Measurements from ENCODE around the gene PLEKHB2.
"Not testable (repeated sequence)": the region's sequence is repeated elsewhere in the genome, so short reads cannot be mapped to it uniquely, and the experiment has no call there.

PLEKHB2 gene

GRCh38 chr2:131105156-131105949 lies at the start of gene PLEKHB2:
PLEKHB2 (plus strand) TSS chr2:131105336; CDS start chr2:131120942, 15,606 bp downstream.
- DNase-seq = peak; percentile 86 to 87

- no peak for DNase-seq
Observed at GRCh38 chr2:131056204-131056931, 48.8 kb upstream of the PLEKHB2 start.

- no peak for DNase-seq
Observed at GRCh38 chr2:131056932-131057287, 48.2 kb upstream of the PLEKHB2 start.

- no peak for DNase-seq
Observed at GRCh38 chr2:131058214-131058843, 46.8 kb upstream of the PLEKHB2 start.

- DNase-seq = no peak
Observed at GRCh38 chr2:131058920-131059319, 46.2 kb upstream of the PLEKHB2 start.

GRCh38 chr2:131063501-131064283 lies 41.4 kb upstream of the PLEKHB2 start:
- DNase-seq = no peak

GRCh38 chr2:131064589-131065512 lies 40.3 kb upstream of the PLEKHB2 start:
- DNase-seq = no peak

GRCh38 chr2:131067465-131068125 lies 37.5 kb upstream of the PLEKHB2 start:
- no peak for DNase-seq

- DNase-seq = not testable (repeated sequence)
Observed at GRCh38 chr2:131068172-131068571, 37.0 kb upstream of the PLEKHB2 start.

GRCh38 chr2:131075578-131075977 lies 29.6 kb upstream of the PLEKHB2 start:
- not testable (repeated sequence) for DNase-seq

GRCh38 chr2:131076707-131077106 lies 28.4 kb upstream of the PLEKHB2 start:
- DNase-seq = no peak

- DNase-seq = no peak
Observed at GRCh38 chr2:131077182-131077846, 27.8 kb upstream of the PLEKHB2 start.

- no peak for DNase-seq
Observed at GRCh38 chr2:131077966-131078365, 27.2 kb upstream of the PLEKHB2 start.

GRCh38 chr2:131079931-131080330 lies 25.2 kb upstream of the PLEKHB2 start:
- not testable (repeated sequence) for DNase-seq

- no peak for DNase-seq
Observed at GRCh38 chr2:131081190-131081589, 23.9 kb upstream of the PLEKHB2 start.

GRCh38 chr2:131085646-131086045 lies 19.5 kb upstream of the PLEKHB2 start:
- no peak for DNase-seq

- peak; percentile 7 for DNase-seq
Observed at GRCh38 chr2:131092458-131093005, 12.6 kb upstream of the PLEKHB2 start.

GRCh38 chr2:131093006-131093695 lies 12.0 kb upstream of the PLEKHB2 start, which contains the start of gene FAM168B:
FAM168B (minus strand) TSS chr2:131093460; CDS start chr2:131082646, 10,814 bp downstream.
- peak; percentile 80 to 81 for DNase-seq

- peak in 1 of 2 experiments; percentile 61 for DNase-seq
Observed at GRCh38 chr2:131093696-131094462, 11.3 kb upstream of the PLEKHB2 start.
